Measurements from ENCODE around the gene NANS.
"Not testable (repeated sequence)": the region's sequence is repeated elsewhere in the genome, so short reads cannot be mapped to it uniquely, and the experiment has no call there.

Gene NANS

DNA sequence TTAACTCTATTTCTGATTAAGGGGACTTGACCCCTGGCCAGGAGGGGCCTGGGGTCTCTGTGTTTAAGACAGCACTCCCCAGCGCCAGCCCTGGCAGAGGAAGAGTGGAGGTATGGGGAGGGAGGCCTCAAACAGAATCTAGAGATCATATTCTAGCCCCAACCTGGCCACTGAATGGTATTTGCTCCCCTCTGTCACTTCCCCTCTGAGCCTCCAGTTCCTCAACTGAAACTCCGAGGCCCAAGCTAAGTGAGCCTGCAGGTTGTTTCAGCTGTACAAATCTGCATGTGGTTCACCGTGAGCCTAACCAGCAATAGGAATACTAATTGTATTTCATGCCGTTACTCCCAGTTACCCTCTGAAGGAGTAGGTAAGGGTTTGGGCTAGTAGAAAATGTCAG is 37.4 kb upstream of the NANS start:
- no peak overlapping the region for H3K4me3 ChIP-seq (replicated peaks; ENCODE audit: insufficient read depth, low read length)
- H3K27me3 ChIP-seq (ENCODE audit: insufficient read depth, poor library complexity, severe bottlenecking), result no peaks in the 10 kb centered on the region
- peak overlapping the region; percentile 45 for H3K27ac ChIP-seq (replicated peaks)
- DNase-seq (ENCODE audit: low read depth in 1 of 2, low spot score in 1 of 2), result peak in 1 of 2 experiments; percentile 46
- TF ChIP-seq SPI1 (IDR thresholded peaks at IDR 0.05; ENCODE audit: borderline replicate concordance, low read depth), result peak; percentile 87
- TF ChIP-seq, protein P1, sequence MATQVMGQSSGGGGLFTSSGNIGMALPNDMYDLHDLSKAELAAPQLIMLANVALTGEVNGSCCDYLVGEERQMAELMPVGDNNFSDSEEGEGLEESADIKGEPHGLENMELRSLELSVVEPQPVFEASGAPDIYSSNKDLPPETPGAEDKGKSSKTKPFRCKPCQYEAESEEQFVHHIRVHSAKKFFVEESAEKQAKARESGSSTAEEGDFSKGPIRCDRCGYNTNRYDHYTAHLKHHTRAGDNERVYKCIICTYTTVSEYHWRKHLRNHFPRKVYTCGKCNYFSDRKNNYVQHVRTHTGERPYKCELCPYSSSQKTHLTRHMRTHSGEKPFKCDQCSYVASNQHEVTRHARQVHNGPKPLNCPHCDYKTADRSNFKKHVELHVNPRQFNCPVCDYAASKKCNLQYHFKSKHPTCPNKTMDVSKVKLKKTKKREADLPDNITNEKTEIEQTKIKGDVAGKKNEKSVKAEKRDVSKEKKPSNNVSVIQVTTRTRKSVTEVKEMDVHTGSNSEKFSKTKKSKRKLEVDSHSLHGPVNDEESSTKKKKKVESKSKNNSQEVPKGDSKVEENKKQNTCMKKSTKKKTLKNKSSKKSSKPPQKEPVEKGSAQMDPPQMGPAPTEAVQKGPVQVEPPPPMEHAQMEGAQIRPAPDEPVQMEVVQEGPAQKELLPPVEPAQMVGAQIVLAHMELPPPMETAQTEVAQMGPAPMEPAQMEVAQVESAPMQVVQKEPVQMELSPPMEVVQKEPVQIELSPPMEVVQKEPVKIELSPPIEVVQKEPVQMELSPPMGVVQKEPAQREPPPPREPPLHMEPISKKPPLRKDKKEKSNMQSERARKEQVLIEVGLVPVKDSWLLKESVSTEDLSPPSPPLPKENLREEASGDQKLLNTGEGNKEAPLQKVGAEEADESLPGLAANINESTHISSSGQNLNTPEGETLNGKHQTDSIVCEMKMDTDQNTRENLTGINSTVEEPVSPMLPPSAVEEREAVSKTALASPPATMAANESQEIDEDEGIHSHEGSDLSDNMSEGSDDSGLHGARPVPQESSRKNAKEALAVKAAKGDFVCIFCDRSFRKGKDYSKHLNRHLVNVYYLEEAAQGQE (IDR thresholded peaks at IDR 0.05; ENCODE audit: insufficient replicate concordance, low read depth), result no peak

DNA sequence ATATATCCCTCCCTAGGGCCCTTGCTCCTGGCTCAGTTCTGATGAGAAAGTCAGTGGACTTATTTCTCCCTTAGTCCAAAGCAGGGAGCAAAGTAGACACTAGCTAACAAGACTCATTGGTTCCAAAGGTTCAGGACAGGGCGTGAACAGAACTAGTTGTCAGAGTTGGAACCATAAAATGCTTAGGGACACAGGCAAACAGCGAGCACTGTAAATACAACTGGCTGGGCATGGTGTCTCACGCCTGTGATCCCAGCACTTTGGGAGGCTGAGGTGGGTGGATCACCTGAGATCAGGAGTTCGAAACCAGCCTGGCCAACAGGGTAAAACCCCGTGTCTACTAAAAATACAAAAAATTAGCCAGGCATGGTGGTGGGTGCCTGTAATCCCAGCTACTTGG is 36.7 kb upstream of the NANS start:
- not testable (repeated sequence) for H3K27ac ChIP-seq (replicated peaks); DNase-seq (ENCODE audit: low read depth in 1 of 2, low spot score in 1 of 2); H3K27me3 ChIP-seq (ENCODE audit: insufficient read depth, poor library complexity, severe bottlenecking); H3K4me3 ChIP-seq (replicated peaks; ENCODE audit: insufficient read depth, low read length)

DNA sequence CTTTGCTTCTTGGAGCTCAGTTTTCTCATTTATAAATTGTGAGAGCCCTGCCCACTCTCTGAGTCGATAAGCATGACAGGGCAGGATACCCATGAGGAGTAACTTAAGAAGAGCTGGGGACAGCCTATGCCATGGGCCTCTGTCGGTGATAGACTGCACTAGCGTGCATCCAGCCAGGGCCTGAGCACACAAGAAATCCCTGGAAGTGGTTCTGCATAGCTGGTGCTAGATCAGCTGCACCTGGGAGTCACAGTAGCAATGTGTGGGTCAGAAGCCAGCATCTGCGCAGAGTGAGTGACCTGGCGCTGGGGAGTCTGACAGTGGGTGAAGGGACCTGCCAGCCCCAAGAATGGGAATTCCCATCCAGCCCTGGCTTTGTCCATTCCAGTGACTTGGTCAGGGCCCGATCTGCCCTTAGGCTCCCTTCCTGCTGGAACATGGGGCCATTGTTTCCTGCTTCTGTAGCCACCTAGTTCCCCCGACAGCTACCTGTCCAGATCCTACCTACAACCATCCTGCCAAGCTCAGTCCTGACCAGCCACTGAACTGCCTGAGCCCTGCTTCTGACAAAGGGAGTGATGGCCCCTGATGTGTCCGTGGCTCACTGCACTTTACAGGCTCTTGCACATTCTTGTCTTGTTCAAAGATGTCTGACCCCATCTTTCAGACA is 35.9 kb upstream of the NANS start:
- Histone ChIP-seq H3K27ac (replicated peaks) (no peak overlapping the region), H3K27me3 (ENCODE audit: insufficient read depth, poor library complexity, severe bottlenecking) (no peaks in the 10 kb centered on the region), H3K4me3 (replicated peaks; ENCODE audit: insufficient read depth, low read length) (no peak overlapping the region)
- DNase-seq (ENCODE audit: low read depth in 1 of 2, low spot score in 1 of 2), result no peak
- TF ChIP-seq SPI1 (IDR thresholded peaks at IDR 0.05; ENCODE audit: borderline replicate concordance, low read depth) (no peak), GABPA (IDR thresholded peaks at IDR 0.05; ENCODE audit: low read depth) (no peak), POLR2AphosphoS5 (IDR thresholded peaks at IDR 0.05; ENCODE audit: low read depth) (no peak)
- TF ChIP-seq, protein P1 (IDR thresholded peaks at IDR 0.05; ENCODE audit: insufficient replicate concordance, low read depth), result no peak
- TF ChIP-seq, protein P2, sequence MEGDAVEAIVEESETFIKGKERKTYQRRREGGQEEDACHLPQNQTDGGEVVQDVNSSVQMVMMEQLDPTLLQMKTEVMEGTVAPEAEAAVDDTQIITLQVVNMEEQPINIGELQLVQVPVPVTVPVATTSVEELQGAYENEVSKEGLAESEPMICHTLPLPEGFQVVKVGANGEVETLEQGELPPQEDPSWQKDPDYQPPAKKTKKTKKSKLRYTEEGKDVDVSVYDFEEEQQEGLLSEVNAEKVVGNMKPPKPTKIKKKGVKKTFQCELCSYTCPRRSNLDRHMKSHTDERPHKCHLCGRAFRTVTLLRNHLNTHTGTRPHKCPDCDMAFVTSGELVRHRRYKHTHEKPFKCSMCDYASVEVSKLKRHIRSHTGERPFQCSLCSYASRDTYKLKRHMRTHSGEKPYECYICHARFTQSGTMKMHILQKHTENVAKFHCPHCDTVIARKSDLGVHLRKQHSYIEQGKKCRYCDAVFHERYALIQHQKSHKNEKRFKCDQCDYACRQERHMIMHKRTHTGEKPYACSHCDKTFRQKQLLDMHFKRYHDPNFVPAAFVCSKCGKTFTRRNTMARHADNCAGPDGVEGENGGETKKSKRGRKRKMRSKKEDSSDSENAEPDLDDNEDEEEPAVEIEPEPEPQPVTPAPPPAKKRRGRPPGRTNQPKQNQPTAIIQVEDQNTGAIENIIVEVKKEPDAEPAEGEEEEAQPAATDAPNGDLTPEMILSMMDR (IDR thresholded peaks at IDR 0.05; ENCODE audit: insufficient read depth, low read length), result no peak

DNA sequence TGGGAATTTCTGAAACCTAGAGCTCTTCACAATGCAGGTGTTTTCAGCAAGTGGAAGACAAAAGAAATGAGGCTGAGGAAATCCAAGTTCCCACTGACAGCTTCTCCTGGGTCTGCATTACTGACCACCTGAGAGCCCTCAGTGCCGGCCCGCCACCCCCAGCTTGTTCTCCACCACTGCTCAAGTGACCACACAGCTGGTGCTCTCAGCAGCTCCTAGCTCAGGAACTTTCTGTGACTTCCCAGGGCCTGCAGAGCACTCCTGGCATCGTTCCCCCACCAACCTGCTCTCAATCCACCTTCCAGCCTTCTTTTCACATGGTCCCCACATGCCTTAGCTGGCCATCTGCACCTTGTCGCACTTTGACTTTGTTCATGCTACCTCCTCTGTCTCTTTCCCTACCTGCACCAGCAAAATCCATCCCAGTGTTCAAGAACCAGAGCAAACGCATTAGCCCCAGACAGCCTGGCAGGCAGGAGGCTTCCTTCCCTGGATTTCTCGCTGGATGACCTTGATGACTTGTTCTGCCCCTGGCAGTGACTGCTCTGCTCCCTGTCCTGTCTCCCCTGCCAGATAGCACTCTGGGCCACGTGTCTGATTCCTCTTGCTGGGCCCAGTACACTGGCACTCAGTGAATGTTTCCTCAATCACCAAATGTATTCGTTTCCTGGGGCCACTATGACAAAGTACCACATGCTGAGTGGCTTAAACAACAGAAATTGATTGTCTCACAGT is 35.1 kb upstream of the NANS start:
- no peak for DNase-seq (ENCODE audit: low read depth in 1 of 2, low spot score in 1 of 2)
- Histone ChIP-seq H3K27ac (replicated peaks) (no peak overlapping the region), H3K4me3 (replicated peaks; ENCODE audit: insufficient read depth, low read length) (no peak overlapping the region), H3K27me3 (ENCODE audit: insufficient read depth, poor library complexity, severe bottlenecking) (no peaks in the 10 kb centered on the region)
- TF ChIP-seq, protein P2 (IDR thresholded peaks at IDR 0.05; ENCODE audit: insufficient read depth, low read length), result no peak
- TF ChIP-seq SPI1 (IDR thresholded peaks at IDR 0.05; ENCODE audit: borderline replicate concordance, low read depth) (no peak), POLR2AphosphoS5 (IDR thresholded peaks at IDR 0.05; ENCODE audit: low read depth) (no peak), GABPA (IDR thresholded peaks at IDR 0.05; ENCODE audit: low read depth) (no peak)
- TF ChIP-seq, protein P1 (IDR thresholded peaks at IDR 0.05; ENCODE audit: insufficient replicate concordance, low read depth), result no peak

Measured in HL-60 (cell line).